HL-60 (cell line): ENCODE measurements around the gene KNSTRN.

Experiments used
- GABPA ChIP-seq: IDR thresholded peaks from 2 replicates; pipeline ENCODE4 v1.6.1; 2012; ENCODE audit warnings: low read depth
- POLR2AphosphoS5 ChIP-seq: IDR thresholded peaks from 2 replicates; pipeline ENCODE4 v1.6.1; 2012; ENCODE audit warnings: low read depth
- SPI1 ChIP-seq: IDR thresholded peaks from 2 replicates; pipeline ENCODE4 v1.6.1; 2012; ENCODE audit warnings: low read depth, mild to moderate bottlenecking, borderline replicate concordance
- TF ChIP-seq, protein P1 (sequence below): IDR thresholded peaks from one replicate; pipeline ENCODE4 v1.5.1; 2011; ENCODE audit warnings: low read length, control low read depth, inconsistent platforms; ENCODE audit not compliant: insufficient read depth
- TF ChIP-seq, protein P2 (sequence below): IDR thresholded peaks from 2 replicates; pipeline ENCODE4 v1.6.1; 2012; ENCODE audit warnings: low read depth; ENCODE audit not compliant: insufficient replicate concordance

DNA sequence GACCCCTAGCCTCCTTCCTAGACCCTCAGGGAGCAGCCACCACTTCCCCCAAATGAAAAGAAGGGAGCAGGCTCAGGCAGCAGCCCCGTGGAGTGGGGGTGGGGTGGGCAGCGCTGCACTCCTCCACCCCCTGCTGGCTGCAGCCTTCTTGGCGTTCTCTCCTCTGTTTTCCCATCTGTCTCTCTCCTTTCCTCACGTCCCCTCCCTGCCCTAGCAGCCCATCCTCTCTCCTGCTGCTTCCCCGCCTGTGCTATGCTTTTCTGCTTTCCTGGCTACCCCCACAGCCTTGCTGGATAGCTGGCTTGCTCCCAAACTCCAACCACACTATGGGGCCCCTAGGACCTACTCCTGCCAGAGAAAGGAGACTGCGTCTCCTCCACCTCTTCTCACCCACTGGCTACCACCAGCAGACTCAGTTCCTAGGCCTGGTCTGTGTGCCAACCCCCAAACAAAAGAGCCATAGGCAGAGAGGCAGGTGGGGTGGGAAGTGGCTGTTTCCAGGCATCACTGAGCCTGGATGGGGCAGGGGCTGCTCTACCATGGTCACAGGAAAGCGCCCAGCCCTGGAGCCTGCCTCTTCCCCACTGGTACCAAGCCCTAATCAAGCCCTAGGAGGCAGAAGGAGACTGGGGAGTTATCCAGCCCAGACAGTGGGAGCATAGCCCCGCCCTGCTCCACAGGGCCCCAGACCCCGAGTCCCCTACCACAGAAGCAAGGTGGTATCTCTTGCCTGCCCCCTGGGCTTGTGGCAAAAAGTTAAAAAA is 27.9 kb upstream of the KNSTRN start:
- TF ChIP-seq, protein P1, sequence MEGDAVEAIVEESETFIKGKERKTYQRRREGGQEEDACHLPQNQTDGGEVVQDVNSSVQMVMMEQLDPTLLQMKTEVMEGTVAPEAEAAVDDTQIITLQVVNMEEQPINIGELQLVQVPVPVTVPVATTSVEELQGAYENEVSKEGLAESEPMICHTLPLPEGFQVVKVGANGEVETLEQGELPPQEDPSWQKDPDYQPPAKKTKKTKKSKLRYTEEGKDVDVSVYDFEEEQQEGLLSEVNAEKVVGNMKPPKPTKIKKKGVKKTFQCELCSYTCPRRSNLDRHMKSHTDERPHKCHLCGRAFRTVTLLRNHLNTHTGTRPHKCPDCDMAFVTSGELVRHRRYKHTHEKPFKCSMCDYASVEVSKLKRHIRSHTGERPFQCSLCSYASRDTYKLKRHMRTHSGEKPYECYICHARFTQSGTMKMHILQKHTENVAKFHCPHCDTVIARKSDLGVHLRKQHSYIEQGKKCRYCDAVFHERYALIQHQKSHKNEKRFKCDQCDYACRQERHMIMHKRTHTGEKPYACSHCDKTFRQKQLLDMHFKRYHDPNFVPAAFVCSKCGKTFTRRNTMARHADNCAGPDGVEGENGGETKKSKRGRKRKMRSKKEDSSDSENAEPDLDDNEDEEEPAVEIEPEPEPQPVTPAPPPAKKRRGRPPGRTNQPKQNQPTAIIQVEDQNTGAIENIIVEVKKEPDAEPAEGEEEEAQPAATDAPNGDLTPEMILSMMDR = peak; percentile 36
- TF ChIP-seq POLR2AphosphoS5 (no peak), GABPA (no peak), SPI1 (no peak)
- TF ChIP-seq, protein P2, sequence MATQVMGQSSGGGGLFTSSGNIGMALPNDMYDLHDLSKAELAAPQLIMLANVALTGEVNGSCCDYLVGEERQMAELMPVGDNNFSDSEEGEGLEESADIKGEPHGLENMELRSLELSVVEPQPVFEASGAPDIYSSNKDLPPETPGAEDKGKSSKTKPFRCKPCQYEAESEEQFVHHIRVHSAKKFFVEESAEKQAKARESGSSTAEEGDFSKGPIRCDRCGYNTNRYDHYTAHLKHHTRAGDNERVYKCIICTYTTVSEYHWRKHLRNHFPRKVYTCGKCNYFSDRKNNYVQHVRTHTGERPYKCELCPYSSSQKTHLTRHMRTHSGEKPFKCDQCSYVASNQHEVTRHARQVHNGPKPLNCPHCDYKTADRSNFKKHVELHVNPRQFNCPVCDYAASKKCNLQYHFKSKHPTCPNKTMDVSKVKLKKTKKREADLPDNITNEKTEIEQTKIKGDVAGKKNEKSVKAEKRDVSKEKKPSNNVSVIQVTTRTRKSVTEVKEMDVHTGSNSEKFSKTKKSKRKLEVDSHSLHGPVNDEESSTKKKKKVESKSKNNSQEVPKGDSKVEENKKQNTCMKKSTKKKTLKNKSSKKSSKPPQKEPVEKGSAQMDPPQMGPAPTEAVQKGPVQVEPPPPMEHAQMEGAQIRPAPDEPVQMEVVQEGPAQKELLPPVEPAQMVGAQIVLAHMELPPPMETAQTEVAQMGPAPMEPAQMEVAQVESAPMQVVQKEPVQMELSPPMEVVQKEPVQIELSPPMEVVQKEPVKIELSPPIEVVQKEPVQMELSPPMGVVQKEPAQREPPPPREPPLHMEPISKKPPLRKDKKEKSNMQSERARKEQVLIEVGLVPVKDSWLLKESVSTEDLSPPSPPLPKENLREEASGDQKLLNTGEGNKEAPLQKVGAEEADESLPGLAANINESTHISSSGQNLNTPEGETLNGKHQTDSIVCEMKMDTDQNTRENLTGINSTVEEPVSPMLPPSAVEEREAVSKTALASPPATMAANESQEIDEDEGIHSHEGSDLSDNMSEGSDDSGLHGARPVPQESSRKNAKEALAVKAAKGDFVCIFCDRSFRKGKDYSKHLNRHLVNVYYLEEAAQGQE = no peak
